Occipital lobe (tissue), 2 donors: Measurements from ENCODE around the gene ZNF35. TPM values are rescaled to one million over a fixed set of nuclear protein-coding genes. Genes with fewer than 3 reads are reported as not detected.
A peak's percentile ranks its signal among the peaks of the same experiment; 100 is the strongest.
"Not testable (repeated sequence)": the region's sequence is repeated elsewhere in the genome, so short reads cannot be mapped to it uniquely, and the experiment has no call there.

Experiments
- DNase-seq: peaks from one replicate; lab custom pipeline; 2025; lab: John Stamatoyannopoulos, UW
- total RNA-seq: library from RNA; depleted of rRNA; stranded (reverse); fragments of >200 nt; gene quantifications from one replicate; pipeline ENCODE4 v1.2.3, GENCODE V29; 2014

ZNF35 gene
- total RNA-seq = 24.3 TPM

GRCh38 chr3:44648564-44649229 lies at the start of gene ZNF35:
TSS of gene ZNF35 (plus strand) at chr3:44648732. CDS start at chr3:44651068, 2,336 bp downstream.
- DNase-seq = peak; percentile 87

- DNase-seq = no peak
Measured at GRCh38 chr3:44601749-44602148, 46.8 kb upstream of the ZNF35 start.

- no peak for DNase-seq
Measured at GRCh38 chr3:44612678-44613077, 35.9 kb upstream of the ZNF35 start.

- peak; percentile 87 for DNase-seq
Measured at GRCh38 chr3:44624749-44625480, 23.6 kb upstream of the ZNF35 start, which contains the start of gene ZNF197. TSS of gene ZNF197 (plus strand) at chr3:44625036. CDS start at chr3:44629155, 4,119 bp downstream.

- no peak for DNase-seq
Measured at GRCh38 chr3:44628716-44629115, 19.8 kb upstream of the ZNF35 start.

- DNase-seq = no peak
Measured at GRCh38 chr3:44632193-44632592, 16.3 kb upstream of the ZNF35 start.

- DNase-seq = no peak
Measured at GRCh38 chr3:44642337-44642736, 6.2 kb upstream of the ZNF35 start.

GRCh38 chr3:44643024-44643423 lies 5.5 kb upstream of the ZNF35 start:
- DNase-seq = no peak

GRCh38 chr3:44647771-44648170 lies 761 bp upstream of the ZNF35 start:
- no peak for DNase-seq

GRCh38 chr3:44649709-44650108 lies 1.2 kb downstream of the ZNF35 start:
- no peak for DNase-seq

GRCh38 chr3:44654039-44654438 lies 5.5 kb downstream of the ZNF35 start:
- no peak for DNase-seq

- no peak for DNase-seq
Measured at GRCh38 chr3:44659015-44659414, 10.5 kb downstream of the ZNF35 start.

GRCh38 chr3:44659434-44659833 lies 10.9 kb downstream of the ZNF35 start:
- no peak for DNase-seq

GRCh38 chr3:44661189-44661588 lies 12.7 kb downstream of the ZNF35 start:
- no peak for DNase-seq

GRCh38 chr3:44665173-44665572 lies 16.6 kb downstream of the ZNF35 start:
- no peak for DNase-seq

GRCh38 chr3:44666346-44666745 lies 17.8 kb downstream of the ZNF35 start:
- no peak for DNase-seq

GRCh38 chr3:44669760-44670159 lies 21.2 kb downstream of the ZNF35 start:
- no peak for DNase-seq

- not testable (repeated sequence) for DNase-seq
Measured at GRCh38 chr3:44673466-44673865, 24.9 kb downstream of the ZNF35 start.

- DNase-seq = no peak
Measured at GRCh38 chr3:44674211-44674610, 25.7 kb downstream of the ZNF35 start.

- no peak for DNase-seq
Measured at GRCh38 chr3:44678480-44679116, 30.1 kb downstream of the ZNF35 start.

- no peak for DNase-seq
Measured at GRCh38 chr3:44680921-44681455, 32.5 kb downstream of the ZNF35 start.
